ENCODE results near the gene TMEM175. TPM values are rescaled to one million over a fixed set of nuclear protein-coding genes. Genes with fewer than 3 reads are reported as not detected.

Gene TMEM175
- total RNA-seq, 1 donor from 2014 or later, result 8.5 TPM

GRCh38 chr4:958314-958665 is 26.0 kb downstream of the TMEM175 start:
- DNase-seq (ENCODE audit: low read depth in 2 of 2), result no peak

DNA sequence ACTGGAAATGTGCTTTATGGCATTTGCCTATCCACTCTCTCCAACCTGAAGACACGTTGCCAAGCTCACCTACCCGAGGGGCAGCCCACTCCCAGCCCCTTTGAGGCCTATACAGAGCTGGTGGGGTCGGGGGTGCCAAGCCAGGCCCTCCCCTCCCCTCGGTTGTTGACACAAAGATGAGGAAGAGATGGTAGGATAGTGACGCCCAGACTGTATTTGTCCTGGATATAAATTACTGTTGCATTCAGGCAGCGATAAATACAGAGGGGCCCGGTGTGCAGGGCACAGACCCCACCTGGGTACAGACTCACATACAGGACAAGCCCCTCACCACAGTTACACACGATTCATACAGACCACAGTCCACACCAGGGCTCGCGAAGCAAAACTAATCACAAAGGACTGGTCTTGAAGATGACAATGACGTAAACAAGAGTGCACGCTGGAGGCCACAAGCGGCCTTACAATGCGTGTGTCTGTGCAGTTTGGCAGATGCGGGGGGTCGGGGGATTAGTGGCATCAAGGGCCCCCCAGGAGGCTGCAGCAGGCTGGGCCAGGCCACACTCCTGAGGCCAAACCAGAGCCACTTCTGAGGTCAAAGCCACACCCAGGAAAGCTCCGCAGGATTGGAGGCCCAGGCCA is 26.6 kb downstream of the TMEM175 start:
- no peak for DNase-seq (ENCODE audit: low read depth in 2 of 2)

DNA sequence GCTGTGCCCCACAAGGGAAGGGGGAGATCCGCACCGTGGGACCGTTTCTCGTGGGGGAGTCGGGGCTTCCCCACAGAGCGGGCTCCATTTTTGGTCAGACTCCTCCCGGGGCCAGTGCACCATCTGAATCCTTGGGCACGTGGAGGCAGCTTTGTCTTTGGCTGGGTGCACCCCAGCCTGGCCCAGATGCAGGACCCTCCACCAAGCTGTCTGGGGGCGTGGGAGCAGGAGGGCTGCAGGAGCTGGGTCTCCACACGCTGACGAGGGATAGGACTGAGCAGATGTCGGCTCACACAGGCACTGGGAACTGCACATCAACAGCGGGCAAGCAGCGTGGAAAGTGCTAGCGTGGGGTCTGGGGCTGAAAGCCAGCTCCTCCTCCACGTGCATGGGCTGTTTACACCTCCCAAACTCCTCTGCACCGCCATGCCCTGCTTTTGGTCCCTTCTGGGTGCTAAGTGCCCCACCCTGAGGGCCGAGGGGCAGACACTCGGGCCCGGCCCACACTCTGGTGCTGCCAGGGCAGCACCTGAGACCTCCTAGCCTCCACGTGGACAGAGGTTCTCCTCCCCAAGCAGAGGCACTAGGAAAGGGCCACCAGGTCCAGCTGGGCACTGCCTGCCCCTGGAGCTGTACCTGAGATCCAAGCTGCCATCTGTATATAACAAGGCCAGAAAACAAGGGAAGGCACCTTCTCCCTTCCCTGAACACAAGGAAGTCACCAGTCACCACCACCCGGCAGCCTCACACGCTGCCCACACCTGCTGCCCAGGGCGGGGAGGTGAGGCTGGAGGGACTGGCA is 27.3 kb downstream of the TMEM175 start:
- no peak for DNase-seq (ENCODE audit: low read depth in 2 of 2)

DNA sequence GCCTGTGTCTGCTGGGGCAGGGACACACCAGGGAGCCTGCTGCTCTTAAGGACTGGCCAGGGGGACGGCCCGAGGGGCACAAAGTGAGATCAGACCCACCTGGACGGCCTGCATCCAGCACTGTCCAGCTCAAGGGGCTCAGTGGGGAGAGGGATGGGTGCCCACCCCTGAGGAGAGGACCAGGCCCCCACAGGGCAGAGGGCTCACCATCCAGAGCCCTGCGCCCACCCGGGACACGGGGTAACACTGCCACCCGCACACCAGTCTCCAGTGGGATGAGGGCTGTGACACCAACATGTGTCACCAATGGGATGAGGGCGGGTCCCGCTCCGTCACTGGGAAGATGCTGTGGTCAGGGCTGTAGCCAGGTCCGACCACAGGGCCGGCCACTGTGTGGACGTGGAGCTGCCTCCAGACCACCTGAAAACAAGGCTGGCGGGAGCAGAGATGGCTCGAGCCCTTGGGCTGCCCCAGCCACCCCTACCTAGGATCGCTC is 27.9 kb downstream of the TMEM175 start:
- DNase-seq (ENCODE audit: low read depth in 2 of 2), result no peak

GRCh38 chr4:960636-961350 is 28.5 kb downstream of the TMEM175 start:
- DNase-seq (ENCODE audit: low read depth in 2 of 2), result no peak

DNA sequence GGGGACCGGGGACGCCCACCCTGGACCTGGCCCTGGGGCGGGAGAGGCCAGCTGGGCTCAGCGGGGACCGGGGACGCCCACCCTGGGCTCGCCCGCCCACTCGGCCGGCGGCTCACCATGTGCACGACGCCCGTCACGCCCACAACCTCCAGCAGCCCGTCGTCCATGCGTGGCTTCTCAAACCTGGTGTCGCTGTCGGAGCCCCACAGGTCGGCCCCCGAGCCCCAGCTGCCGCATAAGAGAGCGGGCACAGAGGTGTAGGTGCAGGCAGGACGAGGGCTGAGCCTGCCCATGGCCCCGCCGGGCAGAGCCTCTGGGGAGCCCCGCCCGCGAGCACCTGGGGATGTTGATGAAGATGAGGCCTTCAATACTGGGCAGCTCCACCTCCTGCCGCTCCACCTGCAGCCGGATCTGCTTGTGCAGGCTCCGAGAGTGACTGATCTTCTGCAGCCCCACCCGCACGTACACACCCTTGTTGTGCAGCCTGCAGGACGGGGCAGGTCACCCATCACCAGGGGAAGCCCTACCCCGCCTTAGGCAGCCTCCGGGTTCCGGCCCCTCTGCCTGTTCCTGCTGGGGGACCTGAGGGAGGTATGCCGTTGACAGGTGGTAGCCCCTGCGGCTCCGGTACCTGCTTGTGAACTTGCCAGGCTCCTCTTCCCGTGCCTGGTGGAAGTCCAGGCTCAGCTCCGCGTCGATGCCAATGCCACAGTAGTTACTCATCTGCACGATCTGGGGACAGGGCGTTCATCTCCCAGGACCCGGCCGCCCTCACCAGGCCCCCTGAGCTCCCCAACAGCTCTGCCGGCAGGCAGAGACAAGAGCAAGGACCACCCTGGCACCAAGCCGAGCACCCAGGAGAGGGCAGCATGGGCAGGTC is 29.3 kb downstream of the TMEM175 start:
- no peak for DNase-seq (ENCODE audit: low read depth in 2 of 2)

GRCh38 chr4:962231-963208 is 30.3 kb downstream of the TMEM175 start:
- no peak for DNase-seq (ENCODE audit: low read depth in 2 of 2)

- no peak for DNase-seq (ENCODE audit: low read depth in 2 of 2)
Measured at GRCh38 chr4:963276-964225, 31.3 kb downstream of the TMEM175 start.

DNA sequence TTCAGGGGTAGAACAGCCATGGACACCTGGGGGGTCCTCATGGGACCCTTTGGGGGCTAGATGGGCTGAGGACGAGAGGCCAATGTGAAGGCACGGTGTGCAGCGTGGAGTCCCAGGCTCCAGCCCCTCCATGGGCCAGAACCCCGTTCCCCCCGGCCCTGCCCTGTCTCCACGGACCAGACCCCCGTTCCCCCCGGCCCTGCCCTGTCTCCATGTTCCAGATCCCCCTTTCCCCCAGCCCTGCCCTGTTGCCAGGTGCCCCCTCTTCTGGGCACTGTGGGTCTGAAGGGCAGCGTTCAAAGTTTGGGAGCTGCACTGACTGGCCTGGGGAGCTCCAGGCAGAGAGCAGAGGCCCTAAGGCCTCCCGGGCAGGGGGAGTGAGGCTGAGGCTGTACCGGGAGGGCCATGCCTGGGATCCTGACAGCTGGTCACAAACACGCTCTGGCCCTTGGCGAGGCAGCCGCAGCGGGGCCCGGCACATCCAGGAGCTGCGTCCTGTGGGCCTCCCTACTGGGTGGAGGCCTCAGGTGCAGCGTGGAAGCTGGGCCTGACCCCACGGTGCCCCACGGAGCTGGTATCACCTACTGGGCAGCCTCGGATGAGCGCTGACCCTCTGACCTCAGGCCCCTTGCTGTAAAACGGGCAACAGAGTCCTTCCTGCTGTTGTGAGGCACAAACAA is 32.2 kb downstream of the TMEM175 start:
- DNase-seq (ENCODE audit: low read depth in 2 of 2), result no peak

GRCh38 chr4:965048-965765 is 32.9 kb downstream of the TMEM175 start:
- DNase-seq (ENCODE audit: low read depth in 2 of 2), result no peak

- no peak for DNase-seq (ENCODE audit: low read depth in 2 of 2)
Measured at GRCh38 chr4:965766-966134, 33.5 kb downstream of the TMEM175 start.

DNA sequence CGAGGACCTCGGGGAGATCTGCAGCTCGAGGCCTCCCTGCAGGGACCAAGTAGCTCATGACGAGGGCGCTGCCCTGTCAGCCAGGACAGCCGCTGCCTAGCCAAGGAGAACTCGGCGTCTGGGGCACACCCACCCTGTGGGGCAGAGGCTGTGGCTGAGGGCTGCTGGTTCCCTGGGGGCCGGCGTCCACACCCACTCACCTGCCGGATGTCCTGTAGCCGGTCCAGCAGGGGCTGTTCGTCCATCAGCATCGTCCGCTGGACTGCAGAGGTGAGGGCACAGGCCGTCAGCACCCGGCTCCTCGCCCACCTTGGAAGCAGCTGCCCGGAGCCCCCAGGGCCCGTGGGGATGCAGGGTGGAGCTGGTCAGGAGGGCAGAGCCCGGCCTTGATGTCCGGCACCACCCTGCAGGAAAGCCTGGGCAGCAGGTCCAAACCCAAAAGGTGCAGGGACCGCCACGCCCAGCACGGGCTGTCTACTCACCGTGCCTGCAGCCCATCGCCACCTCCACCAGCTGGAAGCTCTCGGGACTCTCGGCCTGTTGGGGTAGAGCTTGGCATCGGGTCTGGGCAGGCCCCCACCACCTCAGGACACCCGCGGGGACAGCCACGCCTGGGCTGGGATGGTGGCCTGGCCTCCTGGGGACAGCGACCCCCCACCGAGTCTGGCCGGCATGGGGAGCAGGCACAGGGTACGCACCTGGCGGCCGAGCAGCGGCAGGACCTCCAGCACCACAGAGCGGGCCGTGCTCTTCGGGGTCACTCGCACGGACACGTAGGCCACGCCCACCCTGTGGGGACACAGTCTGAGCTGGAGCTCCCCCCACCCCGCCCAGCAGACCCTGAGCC is 34.2 kb downstream of the TMEM175 start:
- no peak for DNase-seq (ENCODE audit: low read depth in 2 of 2)

DNA sequence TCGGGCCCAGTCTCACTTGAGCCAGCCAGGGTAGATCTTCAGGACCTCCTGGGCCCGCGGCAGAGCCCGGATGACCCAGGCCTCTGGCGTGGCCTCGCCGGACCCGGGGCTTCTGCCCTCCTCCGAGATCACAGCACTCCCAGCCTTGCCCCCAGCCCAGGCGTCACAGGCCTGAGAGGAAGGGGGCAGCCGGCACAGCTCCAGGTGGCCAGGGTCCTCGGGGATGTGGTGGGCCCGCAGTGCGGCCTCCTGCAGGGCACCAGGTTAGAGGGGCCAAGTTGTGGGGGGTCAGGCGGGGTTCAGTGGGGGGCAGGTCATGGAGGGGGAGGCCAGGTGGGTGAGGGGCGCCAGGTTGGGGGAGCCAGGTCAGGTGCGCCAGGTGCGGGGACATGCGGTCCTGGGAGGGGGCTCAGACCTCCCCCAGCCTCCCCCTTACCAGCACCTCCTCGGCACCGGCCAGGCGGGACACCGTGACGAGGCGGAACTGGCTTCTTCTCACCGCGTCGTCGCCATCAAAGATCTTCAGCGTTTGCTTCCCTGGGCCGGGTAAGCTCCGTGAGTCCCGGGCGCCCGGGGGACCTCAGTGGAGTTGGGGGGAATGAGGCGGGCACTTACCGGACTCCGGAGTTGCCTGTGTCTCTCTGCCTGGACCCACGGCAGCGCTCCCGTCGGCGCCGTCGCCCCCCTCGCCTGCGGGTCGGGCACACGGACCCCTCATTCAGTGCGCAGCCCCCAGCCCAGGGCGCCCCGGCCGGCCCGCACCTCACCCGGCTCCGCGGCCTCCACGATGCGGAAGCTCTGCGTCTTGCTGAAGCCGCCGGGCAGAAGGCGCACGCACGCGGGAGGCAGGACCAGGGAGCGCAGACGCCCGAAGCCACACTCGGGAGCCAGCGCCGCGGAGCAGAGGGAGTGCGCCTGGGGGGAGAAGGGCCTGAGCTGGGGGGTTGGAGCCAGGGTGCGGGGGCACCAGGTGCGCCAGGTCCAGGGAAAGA is 35.1 kb downstream of the TMEM175 start:
- DNase-seq (ENCODE audit: low read depth in 2 of 2), result no peak

- DNase-seq (ENCODE audit: low read depth in 2 of 2), result no peak
Measured at GRCh38 chr4:968221-968620, 36.0 kb downstream of the TMEM175 start.

DNA sequence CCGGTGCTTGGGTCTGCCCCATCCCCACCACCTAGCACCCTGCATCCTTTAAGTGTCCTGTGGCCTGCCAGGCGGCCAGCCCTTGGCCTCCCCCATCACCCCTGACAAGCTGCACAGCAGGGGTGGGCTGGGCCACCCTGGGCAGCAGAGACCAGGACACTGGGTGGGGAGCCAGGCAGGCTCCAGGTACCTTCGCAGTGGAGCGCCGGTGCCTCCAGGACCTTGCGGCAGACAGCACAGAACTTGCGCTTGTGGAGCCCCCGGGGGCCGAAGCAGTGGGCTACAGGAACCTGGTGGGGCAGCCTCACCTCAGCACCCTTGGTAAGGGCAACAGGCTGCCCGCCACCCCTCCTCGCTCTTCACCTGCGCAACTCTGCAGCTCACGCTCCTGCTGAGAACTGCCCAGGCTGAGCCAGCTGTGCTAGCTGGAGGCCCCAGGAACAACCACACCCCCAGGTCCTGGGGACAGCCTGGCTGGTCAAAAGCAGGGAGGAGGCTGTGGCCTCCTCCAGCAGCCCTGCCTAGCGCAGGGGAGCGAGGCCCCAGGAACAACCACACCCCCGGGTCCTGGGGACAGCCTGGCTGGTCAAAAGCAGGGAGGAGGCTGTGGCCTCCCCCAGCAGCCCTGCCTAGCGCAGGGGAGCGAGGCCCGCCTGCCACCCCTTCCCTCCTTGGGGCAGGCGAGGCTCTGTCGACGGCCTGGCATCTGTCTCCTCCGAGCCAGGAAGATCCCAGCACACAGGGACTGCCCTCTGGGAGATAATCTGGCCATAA is 36.5 kb downstream of the TMEM175 start:
- no peak for DNase-seq (ENCODE audit: low read depth in 2 of 2)

Measured in lung microvascular endothelial cell (primary cell).